K562 (cell line): ENCODE results near the gene P2RX5. TPM values are rescaled to one million over a fixed set of nuclear protein-coding genes. Genes with fewer than 3 reads are reported as not detected.

Experiments
- ATAC-seq: fragments of 200-7000 bp; cut with Tn5 transposase; 3 replicates; pipeline ENCODE4 v1.9.1; 2020; ENCODE audit warnings: moderate library complexity
- BruUV-seq: library from RNA; stranded (reverse); fragments of 400-500 nt; replicated peaks from 2 replicates; lab custom pipeline; 2021; lab: Mats Ljungman, UMichigan
- CTCF ChIA-PET: fragments of 300-600 bp; formaldehyde crosslinking; extraction: SDS; loops from one replicate; lab custom pipeline; 2021; ENCODE audit warnings: low intra/inter-chr PET ratio; lab: Yijun Ruan, JAX
- POLR2A ChIA-PET: fragments of 300-600, 350-650 bp; sonication (Branson Sonifier 250); formaldehyde crosslinking; extraction: SDS; loops from one replicate; lab custom pipeline; 2021; ENCODE audit warnings: antibody characterized with exemption, inconsistent platforms; lab: Yijun Ruan, JAX
- DNase-seq, 4 experiments: peaks; one replicate each; pipeline versions ENCODE4 v3.0.0 to v3.0.0-alpha.2; 2011 to 2018; ENCODE audit warnings: low spot score in 3 of 4, mixed read lengths in 3 of 4; ENCODE audit errors: extremely low read depth in 1 of 4
- FAIRE-seq: peaks from 2 replicates; lab custom pipeline; 2011; peaks lifted over from hg19 to GRCh38; lab: Jason Lieb, UNC
- H2AFZ ChIP-seq: 2 replicates; pipeline ENCODE4 v1.6.0; 2011; ENCODE audit warnings: low read depth, low read length, control low read depth, inconsistent platforms
- H3K27ac ChIP-seq: fragments of 200-600 bp; 3 replicates; pipeline ENCODE4 v1.8.0; 2011; ENCODE audit warnings: low read depth, mild to moderate bottlenecking, control low read depth, inconsistent platforms, low read length, moderate library complexity, mixed read lengths; ENCODE audit errors: extremely low read depth
- H3K27me3 ChIP-seq, 2 experiments: fragments of 300-600 bp in 1 of 2; 2 replicates in 1 of 2; 3 replicates in 1 of 2; pipeline versions ENCODE4 v1.6.0 to v1.8.0; 2011; ENCODE audit warnings: inconsistent platforms in 2 of 2, low read length in 2 of 2, mild to moderate bottlenecking in 1 of 2, mixed read lengths in 1 of 2, moderate library complexity in 1 of 2; ENCODE audit not compliant: control insufficient read depth in 2 of 2, insufficient read depth in 2 of 2
- H3K36me3 ChIP-seq: fragments of 300-600 bp; 3 replicates; pipeline ENCODE4 v1.8.0; 2011; ENCODE audit warnings: mild to moderate bottlenecking, low read length, inconsistent platforms; ENCODE audit not compliant: control insufficient read depth, insufficient read depth
- H3K4me1 ChIP-seq, 2 experiments: fragments of 200-600 bp in 1 of 2; replicated peaks in 1 of 2; 2 replicates in 1 of 2; 3 replicates in 1 of 2; pipeline versions ENCODE4 v1.5.1 to v1.8.0; 2011; ENCODE audit warnings: inconsistent platforms in 2 of 2, low read length in 2 of 2, mild to moderate bottlenecking in 1 of 2, mixed read lengths in 1 of 2, moderate library complexity in 1 of 2; ENCODE audit not compliant: control insufficient read depth in 2 of 2, insufficient read depth in 2 of 2
- H3K4me2 ChIP-seq: 2 replicates; pipeline ENCODE4 v1.6.1; 2011; ENCODE audit warnings: low read length, control low read depth, inconsistent platforms, mixed read lengths; ENCODE audit not compliant: insufficient read depth
- H3K4me3 ChIP-seq: fragments of 200-600 bp; sonication (generic), shearing (Covaris generic); 2 replicates; pipeline ENCODE4 v1.5.1; 2016; ENCODE audit warnings: control low read depth, inconsistent platforms
- H3K79me2 ChIP-seq: fragments of 200-600 bp; 3 replicates; pipeline ENCODE4 v1.8.0; 2011; ENCODE audit warnings: low read length, inconsistent platforms; ENCODE audit not compliant: control insufficient read depth, insufficient read depth
- H3K9ac ChIP-seq, 2 experiments: 2 replicates each; pipeline versions ENCODE4 v1.6.0 to v1.6.1; 2011; ENCODE audit warnings: low read depth in 2 of 2, low read length in 2 of 2, control low read depth in 1 of 2, inconsistent platforms in 1 of 2, mild to moderate bottlenecking in 1 of 2, mixed read lengths in 1 of 2; ENCODE audit not compliant: insufficient read depth in 1 of 2
- H3K9me1 ChIP-seq: one replicate; pipeline ENCODE4 v1.6.0; 2011; ENCODE audit warnings: inconsistent platforms, mild to moderate bottlenecking, low read length, moderate library complexity; ENCODE audit not compliant: control insufficient read depth, insufficient read depth
- H3K9me3 ChIP-seq: replicated peaks from 2 replicates; pipeline ENCODE4 v1.5.1; 2011; ENCODE audit warnings: low read depth, low read length, inconsistent platforms; ENCODE audit not compliant: control insufficient read depth, insufficient read depth
- H4K20me1 ChIP-seq: replicated peaks from 2 replicates; pipeline ENCODE4 v1.6.1; 2011; ENCODE audit warnings: low read length, inconsistent platforms, mixed read lengths; ENCODE audit not compliant: control insufficient read depth, insufficient read depth
- CEBPG ChIP-seq, 3 experiments: fragments of 200-800 bp in 1 of 3; sonication (Bioruptor generic) in 1 of 3; sonication (generic) in 1 of 3; formaldehyde crosslinking in 1 of 3; IDR thresholded peaks in 2 of 3; conservative IDR thresholded peaks in 1 of 3; 2 replicates each; pipeline versions ENCODE4 v1.6.1 to v1.8.0; 2016 to 2022; ENCODE audit warnings: missing compliant biosample characterization in 2 of 3, missing genetic modification characterization in 2 of 3, mild to moderate bottlenecking in 1 of 3, missing genetic modification reagents in 1 of 3
- CTCFL ChIP-seq: IDR thresholded peaks from 2 replicates; pipeline ENCODE4 v1.6.1; 2011; ENCODE audit warnings: borderline replicate concordance, low read depth, mild to moderate bottlenecking, moderate library complexity, low read length; ENCODE audit not compliant: insufficient read depth, poor library complexity, severe bottlenecking
- CXXC5 ChIP-seq: fragments of 250-450 bp; sonication (Bioruptor Pico); IDR thresholded peaks from 2 replicates; pipeline ENCODE4 v1.8.0; 2022; ENCODE audit warnings: inconsistent platforms, mild to moderate bottlenecking, moderate library complexity
- E2F5 ChIP-seq: sonication (generic); formaldehyde crosslinking; IDR thresholded peaks from 2 replicates; pipeline ENCODE4 v1.8.0; 2022; ENCODE audit warnings: mild to moderate bottlenecking, missing genetic modification reagents
- KLF16 ChIP-seq: IDR thresholded peaks from 2 replicates; pipeline ENCODE4 v1.6.1; 2016; ENCODE audit warnings: antibody characterized with exemption
- MAX ChIP-seq: sonication (generic); formaldehyde crosslinking; IDR thresholded peaks from 2 replicates; pipeline ENCODE4 v1.9.0; 2022; ENCODE audit warnings: mild to moderate bottlenecking, missing genetic modification reagents
- NFIX ChIP-seq: fragments of 250-450 bp; sonication (Bioruptor Pico); IDR thresholded peaks from 2 replicates; pipeline ENCODE4 v1.4.0; 2020; ENCODE audit warnings: low read depth, mild to moderate bottlenecking, moderate library complexity
- TCF7L2 ChIP-seq: fragments of 150-350 bp; IDR thresholded peaks from 2 replicates; pipeline ENCODE4 v1.6.1; 2016; ENCODE audit warnings: low read depth, mild to moderate bottlenecking, low read length, moderate library complexity
- USF1 ChIP-seq: sonication (generic); formaldehyde crosslinking; IDR thresholded peaks from 2 replicates; pipeline ENCODE4 v1.9.0; 2022; ENCODE audit warnings: mild to moderate bottlenecking, missing genetic modification reagents
- ZBTB17 ChIP-seq: fragments of 450-650 bp; formaldehyde crosslinking; IDR thresholded peaks from 2 replicates; pipeline ENCODE4 v1.4.0; 2020; ENCODE audit warnings: mild to moderate bottlenecking
- ZNF511 ChIP-seq: sonication (generic); formaldehyde crosslinking; IDR thresholded peaks from 2 replicates; pipeline ENCODE4 v1.8.0; 2022; ENCODE audit warnings: mild to moderate bottlenecking, missing genetic modification reagents
- ZNF668 ChIP-seq: fragments of 250-450 bp; sonication (Bioruptor Pico); IDR thresholded peaks from 2 replicates; pipeline ENCODE4 v1.8.0; 2022; ENCODE audit warnings: mild to moderate bottlenecking, inconsistent platforms
- ZSCAN32 ChIP-seq: fragments of 450-650 bp; formaldehyde crosslinking; IDR thresholded peaks from 2 replicates; pipeline ENCODE4 v1.4.0; 2020; ENCODE audit warnings: mild to moderate bottlenecking, moderate library complexity
- WGBS: fragments of 100-300 bp; shearing (Covaris generic); methylation state at CpG from one replicate; pipeline ENCODE4 v1.1.6; 2016; ENCODE audit warnings: low coverage, mixed read lengths; ENCODE audit not compliant: insufficient coverage; ENCODE audit errors: missing lambda C conversion rate; 5-methylcytosine and 5-hydroxymethylcytosine counted together
- in situ Hi-C: fragments of 300-500 bp; cut with MboI; formaldehyde crosslinking; loops from 4 replicates; pipeline ENCODE4 v1.15.0; 2018; ENCODE audit warnings: inconsistent platforms, mixed read lengths
- intact Hi-C: fragments of 100-400 bp; cut with micrococcal nuclease; formaldehyde crosslinking; loops from 2 replicates; pipeline ENCODE4 v1.14.2; 2022
- polyA plus RNA-seq, 8 experiments: library from polyadenylated mRNA; depleted of rRNA in 4 of 8; stranded (reverse) in 5 of 8; unstranded in 3 of 8; fragments of >200 nt; fragmentation: Nextera tagmentation in 2 of 8; fragmentation: Illumina TruSeq in 1 of 8; extraction: Ambion mirVana in 2 of 8; extraction: Trizol in 1 of 8; gene quantifications; 2 replicates each; pipeline versions ENCODE4 v1.2.1 to v1.2.3, GENCODE V29; 2011 to 2014; ENCODE audit warnings: inconsistent platforms in 1 of 8, missing spikeins in 1 of 8
- total RNA-seq, 7 experiments: library from RNA; depleted of rRNA in 6 of 7; stranded (reverse); fragments of >200 nt in 6 of 7; fragmentation: Illumina TruSeq in 2 of 7; extraction: Trizol in 2 of 7; gene quantifications; 2 replicates each; pipeline versions ENCODE4 v1.2.1 to v1.2.3, GENCODE V29; 2011 to 2021; ENCODE audit warnings: low replicate concordance in 1 of 7

The P2RX5 gene
- total and polyA plus RNA-seq, 9 of the 15 experiments (the other 6 are each of a cell fraction or from before 2014, with no cell fraction given): 0.31 to 4.0 (median 1.3) TPM

- WGBS: 13% methylated on average over 3 of the region's 3 CpGs
- POLR2A ChIA-PET: no interaction called here
- no peak for FAIRE-seq
Measured at GRCh38 chr17:3744014-3744413, 48.1 kb upstream of the P2RX5 start.

More at GRCh38 chr17:3744014-3744413, 48.1 kb upstream of the P2RX5 start:
- no peak overlapping the region for H3K27ac ChIP-seq
- peaks cover 9 to 27% of the 10 kb centered on the region in 2 experiments for H3K27me3 ChIP-seq
- in situ Hi-C loops: no loop called here
- H3K4me1 ChIP-seq: no peaks in the 10 kb centered on the region; a peak in 1 of 5 replicates
- intact Hi-C loops: no loop called here
- no peak for ATAC-seq
- H3K9me1 ChIP-seq: no peaks in the 10 kb centered on the region
- BruUV-seq: no TSS peak
- no peak overlapping the region for H3K4me3 ChIP-seq
- H2AFZ ChIP-seq: no peak overlapping the region
- H3K9me3 ChIP-seq: no peaks in the 10 kb centered on the region
- no peak for DNase-seq
- no peaks in the 10 kb centered on the region for H3K79me2 ChIP-seq
- H3K4me2 ChIP-seq: no peak overlapping the region
- no peaks in the 10 kb centered on the region for H3K36me3 ChIP-seq
- H4K20me1 ChIP-seq: no peaks in the 10 kb centered on the region
- CTCF ChIA-PET: no interaction called here
- H3K9ac ChIP-seq: no peak overlapping the region
- TF ChIP-seq TCF7L2 (no peak), USF1 (no peak), CXXC5 (CRISPR knock-in tag) (no peak), E2F5 (CRISPR knock-in tag) (no peak), KLF16 (no peak), MAX (CRISPR knock-in tag) (no peak), ZSCAN32 (CRISPR knock-in tag) (no peak), CEBPG (CRISPR knock-in tag; IDR thresholded peaks at IDR 0.05) (no peak), CEBPG (tag; conservative IDR thresholded peaks at IDR 0.05 in 1 of 2, IDR thresholded peaks at IDR 0.05 in 1 of 2) (no peak), NFIX (CRISPR knock-in tag) (no peak), ZBTB17 (no peak), ZNF668 (no peak), ZNF511 (CRISPR knock-in tag) (no peak), CTCFL (no peak)
